K562 (cell line): ENCODE measurements around the gene ARMC6. TPM values are rescaled to one million over a fixed set of nuclear protein-coding genes. Genes with fewer than 3 reads are reported as not detected.

Source experiments
- ARID4B ChIP-seq: sonication (generic); formaldehyde crosslinking; IDR thresholded peaks from 2 replicates; pipeline ENCODE4 v1.8.0; 2022; ENCODE audit warnings: mild to moderate bottlenecking, missing genetic modification reagents
- CTCF ChIP-seq, 3 experiments: IDR thresholded peaks in 2 of 3; conservative IDR thresholded peaks in 1 of 3; 2 replicates each; pipeline ENCODE4 v1.5.1; 2011 to 2012; ENCODE audit warnings: low read length in 3 of 3, mild to moderate bottlenecking in 3 of 3, control low read depth in 2 of 3, improper control_type of control experiment in 1 of 3, inconsistent platforms in 1 of 3, low read depth in 1 of 3, mixed read lengths in 1 of 3, moderate library complexity in 1 of 3; ENCODE audit not compliant: insufficient read depth in 2 of 3
- FOXJ2 ChIP-seq: fragments of 200-800 bp; sonication (Bioruptor generic); IDR thresholded peaks from 2 replicates; pipeline ENCODE4 v1.6.1; 2016; ENCODE audit warnings: missing genetic modification characterization, missing compliant biosample characterization
- GABPB1 ChIP-seq: sonication (generic); formaldehyde crosslinking; IDR thresholded peaks from 2 replicates; pipeline ENCODE4 v1.8.0; 2022; ENCODE audit warnings: mild to moderate bottlenecking, missing genetic modification reagents
- HNRNPL ChIP-seq: fragments of 200-400 bp; formaldehyde crosslinking; IDR thresholded peaks from 2 replicates; pipeline ENCODE4 v1.6.1; 2017; ENCODE audit warnings: low read depth, mild to moderate bottlenecking, low read length
- KAT2B ChIP-seq: IDR thresholded peaks from one replicate; pipeline ENCODE4 v1.6.1; 2012; ENCODE audit warnings: low read depth, mild to moderate bottlenecking, control low read depth, inconsistent platforms, low read length, moderate library complexity
- NR2F6 ChIP-seq: fragments of 450-650 bp; formaldehyde crosslinking; IDR thresholded peaks from 2 replicates; pipeline ENCODE4 v1.4.0; 2020; ENCODE audit warnings: mild to moderate bottlenecking
- PPARD ChIP-seq: fragments of 250-450 bp; sonication (Bioruptor Pico); IDR thresholded peaks from 2 replicates; pipeline ENCODE4 v1.8.0; 2022; ENCODE audit warnings: inconsistent platforms, mild to moderate bottlenecking, moderate library complexity
- SP2 ChIP-seq: IDR thresholded peaks from 2 replicates; pipeline ENCODE4 v1.6.1; 2011; ENCODE audit warnings: mild to moderate bottlenecking, low read depth, low read length, moderate library complexity; ENCODE audit not compliant: poor library complexity, severe bottlenecking; ENCODE audit errors: extremely low read depth
- SPI1 ChIP-seq: IDR thresholded peaks from 2 replicates; pipeline ENCODE4 v1.6.1; 2011; ENCODE audit warnings: low read depth, low read length, control low read depth, borderline replicate concordance
- SREBF2 ChIP-seq: sonication (generic); formaldehyde crosslinking; IDR thresholded peaks from 2 replicates; pipeline ENCODE4 v1.4.0; 2020; ENCODE audit warnings: mild to moderate bottlenecking, missing genetic modification reagents
- ZNF277 ChIP-seq: fragments of 250-450 bp; sonication (Bioruptor Pico); IDR thresholded peaks from 2 replicates; pipeline ENCODE4 v1.8.0; 2022; ENCODE audit warnings: inconsistent platforms, mild to moderate bottlenecking, moderate library complexity, borderline replicate concordance
- ZNF589 ChIP-seq: fragments of 200-800 bp; sonication (Bioruptor generic); IDR thresholded peaks from 2 replicates; pipeline ENCODE4 v1.6.1; 2016; ENCODE audit warnings: low read depth, missing genetic modification characterization, missing compliant biosample characterization
- ZNF75A ChIP-seq: fragments of 450-650 bp; formaldehyde crosslinking; IDR thresholded peaks from 2 replicates; pipeline ENCODE4 v1.4.0; 2020; ENCODE audit warnings: mild to moderate bottlenecking
- polyA plus RNA-seq, 8 experiments: library from polyadenylated mRNA; depleted of rRNA in 4 of 8; stranded (reverse) in 5 of 8; unstranded in 3 of 8; fragments of >200 nt; fragmentation: Nextera tagmentation in 2 of 8; fragmentation: Illumina TruSeq in 1 of 8; extraction: Ambion mirVana in 2 of 8; extraction: Trizol in 1 of 8; gene quantifications; 2 replicates each; pipeline versions ENCODE4 v1.2.1 to v1.2.3, GENCODE V29; 2011 to 2014; ENCODE audit warnings: inconsistent platforms in 1 of 8, missing spikeins in 1 of 8
- total RNA-seq, 7 experiments: library from RNA; depleted of rRNA in 6 of 7; stranded (reverse); fragments of >200 nt in 6 of 7; fragmentation: Illumina TruSeq in 2 of 7; extraction: Trizol in 2 of 7; gene quantifications; 2 replicates each; pipeline versions ENCODE4 v1.2.1 to v1.2.3, GENCODE V29; 2011 to 2021; ENCODE audit warnings: low replicate concordance in 1 of 7
- TF ChIP-seq, protein P1 (sequence below): sonication (generic); formaldehyde crosslinking; IDR thresholded peaks from 2 replicates; pipeline ENCODE4 v1.5.0; 2020; ENCODE audit warnings: missing genetic modification reagents
- TF ChIP-seq, protein P2 (sequence below): sonication (generic); formaldehyde crosslinking; IDR thresholded peaks from 2 replicates; pipeline ENCODE4 v1.8.0; 2022; ENCODE audit warnings: mild to moderate bottlenecking, missing genetic modification reagents, borderline replicate concordance

ARMC6 gene
- total and polyA plus RNA-seq, 9 of the 15 experiments (the other 6 are each of a cell fraction or from before 2014, with no cell fraction given), result 2.1 to 93.4 (median 63.6) TPM

- TF ChIP-seq ARID4B (CRISPR knock-in tag) (0 out of 2 replicates have a peak, but pooled peaks have one; percentile 37), NR2F6 (CRISPR knock-in tag) (no peak), SPI1 (peak; percentile 57; the same call in 1 of the 2 replicates), CTCF (IDR thresholded peaks at IDR 0.05 in 2 of 3, conservative IDR thresholded peaks at IDR 0.05 in 1 of 3; ENCODE audit: insufficient read depth in 2 of 3, low read depth in 1 of 3, low read length in 3 of 3) (0 out of 6 replicates have a peak, but pooled peaks of 1 of the 3 experiments have one; percentile 9), PPARD (CRISPR knock-in tag) (no peak), HNRNPL (0 out of 2 replicates have a peak, but pooled peaks have one; percentile 20), ZNF589 (CRISPR knock-in tag) (no peak), GABPB1 (CRISPR knock-in tag) (no peak), SREBF2 (CRISPR knock-in tag) (no peak), KAT2B (no peak), ZNF277 (CRISPR knock-in tag) (no peak), SP2 (peak; percentile 54), FOXJ2 (no peak), ZNF75A (CRISPR knock-in tag) (no peak)
- TF ChIP-seq, protein P1, sequence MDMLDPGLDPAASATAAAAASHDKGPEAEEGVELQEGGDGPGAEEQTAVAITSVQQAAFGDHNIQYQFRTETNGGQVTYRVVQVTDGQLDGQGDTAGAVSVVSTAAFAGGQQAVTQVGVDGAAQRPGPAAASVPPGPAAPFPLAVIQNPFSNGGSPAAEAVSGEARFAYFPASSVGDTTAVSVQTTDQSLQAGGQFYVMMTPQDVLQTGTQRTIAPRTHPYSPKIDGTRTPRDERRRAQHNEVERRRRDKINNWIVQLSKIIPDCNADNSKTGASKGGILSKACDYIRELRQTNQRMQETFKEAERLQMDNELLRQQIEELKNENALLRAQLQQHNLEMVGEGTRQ (CRISPR knock-in tag), result peak; percentile 66
- TF ChIP-seq, protein P2, sequence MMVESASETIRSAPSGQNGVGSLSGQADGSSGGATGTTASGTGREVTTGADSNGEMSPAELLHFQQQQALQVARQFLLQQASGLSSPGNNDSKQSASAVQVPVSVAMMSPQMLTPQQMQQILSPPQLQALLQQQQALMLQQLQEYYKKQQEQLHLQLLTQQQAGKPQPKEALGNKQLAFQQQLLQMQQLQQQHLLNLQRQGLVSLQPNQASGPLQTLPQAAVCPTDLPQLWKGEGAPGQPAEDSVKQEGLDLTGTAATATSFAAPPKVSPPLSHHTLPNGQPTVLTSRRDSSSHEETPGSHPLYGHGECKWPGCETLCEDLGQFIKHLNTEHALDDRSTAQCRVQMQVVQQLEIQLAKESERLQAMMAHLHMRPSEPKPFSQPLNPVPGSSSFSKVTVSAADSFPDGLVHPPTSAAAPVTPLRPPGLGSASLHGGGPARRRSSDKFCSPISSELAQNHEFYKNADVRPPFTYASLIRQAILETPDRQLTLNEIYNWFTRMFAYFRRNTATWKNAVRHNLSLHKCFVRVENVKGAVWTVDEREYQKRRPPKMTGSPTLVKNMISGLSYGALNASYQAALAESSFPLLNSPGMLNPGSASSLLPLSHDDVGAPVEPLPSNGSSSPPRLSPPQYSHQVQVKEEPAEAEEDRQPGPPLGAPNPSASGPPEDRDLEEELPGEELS (CRISPR knock-in tag), result no peak
These were observed 805 bp upstream of the ARMC6 start (continued) for GRCh38 chr19:19032420-19033175.
